Subcutaneous abdominal adipose tissue (tissue), 5 donors: ENCODE data around the gene LRP1B.

Experiments
- H3K27ac ChIP-seq: one replicate; pipeline ENCODE4 v1.7.0; 2013; ENCODE audit warnings: low read depth, mild to moderate bottlenecking, inconsistent platforms, low read length, moderate library complexity
- H3K27me3 ChIP-seq, 5 donors: one replicate each; pipeline ENCODE4 v1.7.0; 2013; ENCODE audit warnings: low read length in 5 of 5, inconsistent platforms in 1 of 5; ENCODE audit not compliant: control insufficient read depth in 5 of 5, insufficient read depth in 4 of 5
- H3K36me3 ChIP-seq, 5 donors: one replicate each; pipeline ENCODE4 v1.7.0; 2013; ENCODE audit warnings: low read length in 5 of 5; ENCODE audit not compliant: control insufficient read depth in 5 of 5, insufficient read depth in 5 of 5
- H3K4me1 ChIP-seq, 5 donors: one replicate each; pipeline ENCODE4 v1.7.0; 2013; ENCODE audit warnings: low read length in 5 of 5, mild to moderate bottlenecking in 3 of 5, moderate library complexity in 1 of 5; ENCODE audit not compliant: control insufficient read depth in 5 of 5, insufficient read depth in 5 of 5
- H3K4me3 ChIP-seq, 5 donors: one replicate each; pipeline ENCODE4 v1.7.0; 2013; ENCODE audit warnings: low read length in 5 of 5, low read depth in 1 of 5
- H3K9ac ChIP-seq, 5 donors: one replicate each; pipeline ENCODE4 v1.7.0; 2013; ENCODE audit warnings: low read length in 5 of 5, mild to moderate bottlenecking in 4 of 5, moderate library complexity in 3 of 5
- H3K9me3 ChIP-seq, 5 donors: one replicate each; pipeline ENCODE4 v1.7.0; 2013; ENCODE audit warnings: low read length in 5 of 5; ENCODE audit not compliant: control insufficient read depth in 5 of 5
- donor health status: healthy.
- donor health status: healthy.
- donor health status: healthy.
- donor health status: healthy.
- donor health status: healthy.

Gene LRP1B

DNA sequence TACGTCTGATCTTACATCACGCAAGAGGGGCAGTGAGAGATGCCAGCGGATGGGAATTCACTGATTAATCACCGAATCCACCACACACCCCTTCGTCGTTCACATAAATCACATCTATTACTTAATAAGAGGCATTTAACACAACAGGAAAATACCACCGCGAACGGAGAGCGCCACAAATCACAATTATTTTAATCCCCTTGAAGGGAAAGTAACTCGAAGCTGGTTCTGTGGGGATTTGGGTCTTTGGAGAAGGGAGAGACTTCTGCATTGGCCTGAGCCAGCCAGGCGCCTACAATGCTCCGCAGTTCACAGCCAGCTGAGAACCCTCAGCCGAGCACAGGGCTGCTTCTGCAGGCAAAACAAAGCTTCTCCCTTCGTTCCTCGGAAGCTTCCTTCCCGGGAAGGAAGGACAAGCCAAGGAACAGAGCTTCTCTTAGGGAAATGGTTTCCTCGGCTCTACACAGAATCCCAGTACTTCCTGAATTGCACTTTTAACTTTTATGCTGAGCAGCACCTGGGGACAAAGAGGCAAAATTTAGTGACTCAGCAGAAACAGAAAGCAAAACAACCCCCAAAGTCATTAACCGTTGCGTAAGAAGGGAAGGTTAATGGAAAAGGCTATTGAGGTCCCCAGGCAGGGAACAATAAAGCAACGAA is at the start of gene LRP1B:
Gene LRP1B (minus strand): TSS at position 7 of the 660 bp plus-strand sequence. CDS start 287 bp downstream, outside the sequence.
- peaks cover 0 to 16% (median 4%) of the 10 kb centered on the region in 5 donors for H3K27me3 ChIP-seq
- peak within 1 kb of the TSS; percentile 67 to 87 (median 73) for H3K4me3 ChIP-seq
- H3K9me3 ChIP-seq = no peaks in the 10 kb centered on the region
- peaks cover 0 to 20% (median 20%) of the 10 kb centered on the region in 5 donors for H3K4me1 ChIP-seq
- no peaks in the 10 kb centered on the region for H3K36me3 ChIP-seq
- peak within 1 kb of the TSS; percentile 20 to 79 (median 48) for H3K9ac ChIP-seq
- peak within 1 kb of the TSS; percentile 63 for H3K27ac ChIP-seq

DNA sequence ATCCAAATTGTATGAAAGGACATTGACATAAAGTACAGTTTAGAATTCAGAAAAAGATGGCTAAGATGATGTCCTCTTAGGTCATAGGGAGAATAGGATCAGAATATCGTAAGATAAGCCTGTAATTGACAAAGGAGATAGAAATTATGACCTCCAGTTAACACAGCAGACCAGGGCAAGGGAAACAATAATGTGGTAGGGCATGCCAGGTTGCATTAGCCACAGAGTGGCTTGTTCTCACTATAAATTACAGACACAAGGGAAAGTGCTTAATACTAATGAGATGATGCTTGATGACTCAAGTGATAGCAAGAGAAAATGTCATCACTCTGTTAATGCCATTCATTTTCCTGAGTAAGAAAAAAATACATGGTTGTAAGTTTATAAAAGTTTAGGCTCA is 48.9 kb upstream of the LRP1B start:
- Histone ChIP-seq H3K27ac (no peak overlapping the region), H3K4me3 (no peak overlapping the region), H3K27me3 (peaks cover 0 to 4% (median 0%) of the 10 kb centered on the region in 5 donors), H3K4me1 (no peaks in the 10 kb centered on the region), H3K36me3 (no peaks in the 10 kb centered on the region), H3K9ac (no peak overlapping the region), H3K9me3 (no peaks in the 10 kb centered on the region)

- Histone ChIP-seq H3K9me3 (no peaks in the 10 kb centered on the region), H3K36me3 (no peaks in the 10 kb centered on the region), H3K4me1 (no peaks in the 10 kb centered on the region), H3K27me3 (peaks cover 0 to 4% (median 0%) of the 10 kb centered on the region in 5 donors), H3K4me3 (no peak overlapping the region), H3K27ac (no peak overlapping the region), H3K9ac (no peak overlapping the region)
Measured at GRCh38 chr2:142178604-142179003, 47.8 kb upstream of the LRP1B start.

DNA sequence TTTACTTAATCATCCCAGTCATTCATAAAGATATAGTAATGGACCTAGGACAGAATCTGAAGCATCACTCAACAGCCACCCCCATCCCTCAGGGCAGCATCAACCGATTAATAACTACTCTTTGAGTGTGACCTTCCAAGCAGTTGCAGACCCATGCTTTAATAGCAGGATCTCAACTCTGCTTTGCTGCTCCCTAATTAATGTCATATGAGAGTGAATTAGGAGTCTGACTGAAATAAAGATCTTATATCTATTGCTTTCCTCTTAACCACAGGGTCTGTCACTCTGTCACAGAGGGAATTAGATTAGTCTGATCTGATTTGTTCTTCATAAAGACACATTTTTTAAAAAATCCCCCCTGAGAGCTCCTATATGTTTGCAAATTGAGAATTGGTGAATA is 46.1 kb upstream of the LRP1B start:
- no peaks in the 10 kb centered on the region for H3K9me3 ChIP-seq
- H3K9ac ChIP-seq = no peak overlapping the region
- no peak overlapping the region for H3K27ac ChIP-seq
- no peak overlapping the region for H3K4me3 ChIP-seq
- no peaks in the 10 kb centered on the region for H3K4me1 ChIP-seq
- H3K27me3 ChIP-seq = peaks cover 0 to 4% (median 0%) of the 10 kb centered on the region in 5 donors
- H3K36me3 ChIP-seq = no peaks in the 10 kb centered on the region

DNA sequence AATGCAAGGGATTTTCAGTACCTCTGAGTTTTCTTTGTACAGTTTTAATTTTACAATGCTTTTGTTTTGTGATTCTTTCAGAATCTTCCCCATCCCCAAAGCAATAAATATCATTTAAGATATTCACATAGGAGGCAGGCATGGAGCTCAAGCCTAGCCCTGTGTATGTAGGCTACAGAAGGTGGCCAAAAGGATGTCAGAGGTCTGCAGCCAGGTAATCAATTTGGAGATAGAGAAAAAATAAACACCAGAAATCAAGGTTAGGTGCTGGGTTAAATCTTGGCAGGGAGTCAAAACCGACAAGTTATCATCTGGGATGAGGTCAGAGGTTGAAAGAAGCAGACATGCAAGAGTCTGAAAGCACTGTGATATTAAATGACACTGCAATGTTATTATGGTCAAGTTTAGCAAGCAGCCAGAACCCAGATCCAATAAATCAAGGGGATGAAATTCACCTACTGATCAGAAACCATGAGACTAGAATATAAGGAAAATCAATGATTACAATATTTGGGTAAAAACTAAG is 45.1 kb upstream of the LRP1B start:
- no peaks in the 10 kb centered on the region for H3K36me3 ChIP-seq
- H3K27me3 ChIP-seq = peaks cover 0 to 3% (median 0%) of the 10 kb centered on the region in 5 donors
- H3K9me3 ChIP-seq = no peaks in the 10 kb centered on the region
- no peaks in the 10 kb centered on the region for H3K4me1 ChIP-seq
- no peak overlapping the region for H3K4me3 ChIP-seq
- no peak overlapping the region for H3K9ac ChIP-seq
- no peak overlapping the region for H3K27ac ChIP-seq

- Histone ChIP-seq H3K4me3 (no peak overlapping the region), H3K4me1 (no peaks in the 10 kb centered on the region), H3K9me3 (no peaks in the 10 kb centered on the region), H3K27me3 (no peaks in the 10 kb centered on the region), H3K27ac (no peak overlapping the region), H3K36me3 (no peaks in the 10 kb centered on the region), H3K9ac (no peak overlapping the region)
Measured at GRCh38 chr2:142174176-142174575, 43.4 kb upstream of the LRP1B start.

- no peaks in the 10 kb centered on the region for H3K36me3 ChIP-seq
- H3K9me3 ChIP-seq = no peaks in the 10 kb centered on the region
- H3K27me3 ChIP-seq = peaks cover 0 to 4% (median 0%) of the 10 kb centered on the region in 5 donors
- H3K27ac ChIP-seq = no peak overlapping the region
- no peaks in the 10 kb centered on the region for H3K4me1 ChIP-seq
- H3K4me3 ChIP-seq = no peak overlapping the region
- H3K9ac ChIP-seq = no peak overlapping the region
Measured at GRCh38 chr2:142170847-142171246, 40.0 kb upstream of the LRP1B start.

- Histone ChIP-seq H3K27ac (no peak overlapping the region), H3K36me3 (no peaks in the 10 kb centered on the region), H3K4me3 (no peak overlapping the region)
Measured at GRCh38 chr2:142165790-142166189, 35.0 kb upstream of the LRP1B start.

DNA sequence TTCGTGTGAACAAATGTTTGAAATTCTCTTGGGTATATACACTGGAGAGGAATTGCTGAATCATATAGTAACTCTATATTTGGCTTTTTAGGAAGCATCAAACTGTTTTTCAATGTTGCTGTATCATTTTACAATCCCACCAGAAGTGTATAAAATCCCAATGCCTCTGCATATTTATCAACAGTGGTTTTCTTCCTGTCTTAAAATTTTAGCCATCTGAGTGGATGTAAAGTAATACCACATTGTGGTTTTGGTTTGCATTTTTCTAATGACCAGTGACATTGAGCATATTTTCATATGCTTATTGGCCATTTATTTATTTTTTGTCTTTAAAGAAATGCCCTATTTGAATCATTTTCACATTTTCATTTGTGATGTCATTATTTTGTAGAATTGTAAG is 22.8 kb upstream of the LRP1B start:
- Histone ChIP-seq H3K36me3 (no peaks in the 10 kb centered on the region), H3K4me1 (no peaks in the 10 kb centered on the region), H3K9ac (no peak overlapping the region), H3K27me3 (no peaks in the 10 kb centered on the region), H3K4me3 (no peak overlapping the region), H3K9me3 (no peaks in the 10 kb centered on the region), H3K27ac (no peak overlapping the region)

More at GRCh38 chr2:142165790-142166189, 35.0 kb upstream of the LRP1B start:
- no peak overlapping the region for H3K9ac ChIP-seq
- H3K9me3 ChIP-seq = peaks cover 0 to 2% (median 0%) of the 10 kb centered on the region in 5 donors
- H3K27me3 ChIP-seq = peaks cover 0 to 4% (median 0%) of the 10 kb centered on the region in 5 donors
- no peaks in the 10 kb centered on the region for H3K4me1 ChIP-seq

GRCh38 chr2:142150453-142150852 is 19.6 kb upstream of the LRP1B start:
- no peak overlapping the region for H3K4me3 ChIP-seq

More at GRCh38 chr2:142150453-142150852, 19.6 kb upstream of the LRP1B start:
- H3K36me3 ChIP-seq = no peaks in the 10 kb centered on the region
- no peaks in the 10 kb centered on the region for H3K4me1 ChIP-seq
- no peaks in the 10 kb centered on the region for H3K27me3 ChIP-seq
- no peak overlapping the region for H3K27ac ChIP-seq
- no peaks in the 10 kb centered on the region for H3K9me3 ChIP-seq
- H3K9ac ChIP-seq = no peak overlapping the region
